Urothelium cell line (cell line): ENCODE results near the gene ERLEC1.
"Not testable (repeated sequence)": the region's sequence is repeated elsewhere in the genome, so short reads cannot be mapped to it uniquely, and the experiment has no call there.

Experiments
- DNase-seq: peaks from one replicate; pipeline ENCODE4 v3.0.0; 2011; ENCODE audit warnings: low spot score, mixed read lengths
- FAIRE-seq: peaks from 2 replicates; lab custom pipeline; 2011; peaks lifted over from hg19 to GRCh38; lab: Jason Lieb, UNC

The ERLEC1 gene, protein sequence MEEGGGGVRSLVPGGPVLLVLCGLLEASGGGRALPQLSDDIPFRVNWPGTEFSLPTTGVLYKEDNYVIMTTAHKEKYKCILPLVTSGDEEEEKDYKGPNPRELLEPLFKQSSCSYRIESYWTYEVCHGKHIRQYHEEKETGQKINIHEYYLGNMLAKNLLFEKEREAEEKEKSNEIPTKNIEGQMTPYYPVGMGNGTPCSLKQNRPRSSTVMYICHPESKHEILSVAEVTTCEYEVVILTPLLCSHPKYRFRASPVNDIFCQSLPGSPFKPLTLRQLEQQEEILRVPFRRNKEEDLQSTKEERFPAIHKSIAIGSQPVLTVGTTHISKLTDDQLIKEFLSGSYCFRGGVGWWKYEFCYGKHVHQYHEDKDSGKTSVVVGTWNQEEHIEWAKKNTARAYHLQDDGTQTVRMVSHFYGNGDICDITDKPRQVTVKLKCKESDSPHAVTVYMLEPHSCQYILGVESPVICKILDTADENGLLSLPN

DNA sequence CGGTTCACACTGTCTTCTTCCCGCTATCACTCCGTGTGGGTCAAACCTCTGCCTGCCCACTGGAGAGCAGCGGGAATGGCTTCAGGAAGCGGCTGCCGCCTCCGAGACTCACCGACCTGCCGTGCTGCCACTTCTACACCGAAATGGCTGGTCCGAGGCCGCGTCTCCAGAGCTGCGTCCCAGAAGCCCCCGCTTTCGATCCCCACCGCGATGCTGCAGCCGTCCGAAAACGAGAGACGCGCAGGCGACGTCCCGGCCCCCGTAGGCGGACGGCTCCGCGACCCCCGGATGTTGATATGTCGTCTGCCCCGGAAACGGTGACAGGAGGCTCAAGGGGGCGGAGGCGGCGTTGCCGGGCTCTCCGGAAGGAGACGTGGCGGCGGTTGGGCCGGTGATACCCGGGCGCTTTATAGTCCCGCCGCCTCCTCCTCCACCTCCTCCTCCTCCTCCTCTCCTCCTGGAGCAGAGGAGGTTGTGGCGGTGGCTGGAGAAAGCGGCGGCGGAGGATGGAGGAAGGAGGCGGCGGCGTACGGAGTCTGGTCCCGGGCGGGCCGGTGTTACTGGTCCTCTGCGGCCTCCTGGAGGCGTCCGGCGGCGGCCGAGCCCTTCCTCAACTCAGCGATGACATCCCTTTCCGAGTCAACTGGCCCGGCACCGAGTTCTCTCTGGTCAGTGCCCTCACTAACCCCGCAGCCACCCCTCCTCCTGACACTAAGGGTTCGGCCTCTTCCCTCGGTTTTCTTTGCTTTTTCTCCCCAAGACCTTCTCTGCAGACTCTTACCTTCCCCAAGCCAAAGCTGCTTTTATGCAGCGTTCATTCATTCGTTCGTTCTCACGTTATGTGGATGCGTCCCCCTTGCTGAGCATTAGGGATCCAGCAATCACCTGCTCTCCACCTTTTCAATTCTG is at the start of gene ERLEC1, which contains the start of gene ASB3:
Gene ERLEC1 (plus strand): TSS at position 340 of the 909 bp plus-strand sequence. CDS start 167 bp downstream, at position 507.
Gene ASB3 (minus strand): TSS at position 249 of the 909 bp plus-strand sequence. CDS start 21,381 bp downstream, outside the sequence.
- FAIRE-seq (peak; percentile 85), DNase-seq (peak; percentile 95)

DNA sequence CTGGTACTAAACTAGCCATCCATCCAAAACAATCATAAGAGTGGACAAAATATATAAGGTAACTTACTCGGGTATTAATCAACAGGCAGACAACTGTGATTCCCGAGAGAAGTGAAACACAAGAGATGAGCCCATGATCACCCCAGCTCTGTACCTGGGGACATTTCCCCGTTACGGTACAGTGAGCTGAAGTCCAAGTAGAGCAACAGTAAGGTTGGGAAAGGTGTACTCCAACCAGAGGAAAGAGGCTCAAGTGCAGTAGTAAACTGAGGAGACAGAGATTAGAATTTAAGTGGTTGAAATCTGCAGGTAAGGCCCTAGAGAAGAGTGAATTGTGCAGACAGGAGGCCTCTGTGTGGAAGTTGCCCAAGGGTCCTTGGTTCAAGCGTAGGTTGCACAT is 49.8 kb upstream of the ERLEC1 start:
- no peak for DNase-seq
- no peak for FAIRE-seq

DNA sequence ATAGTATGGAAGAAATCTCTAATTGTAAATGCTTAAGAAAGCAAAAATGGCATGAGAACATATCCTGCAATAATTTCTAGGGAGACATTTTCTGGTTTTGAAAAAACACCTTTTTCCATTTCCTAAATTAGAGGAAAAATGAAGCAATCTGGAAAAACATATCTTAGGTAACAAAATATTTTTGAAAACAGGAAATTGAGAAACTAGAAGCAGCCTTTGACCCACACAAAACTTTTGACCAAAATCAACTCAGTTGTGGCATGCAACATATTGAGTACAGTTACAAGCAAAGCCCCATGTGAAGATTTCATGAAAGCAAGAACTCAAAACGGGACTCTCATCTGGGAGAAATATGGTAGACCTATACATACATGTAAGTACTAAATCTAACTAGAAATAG is 47.8 kb upstream of the ERLEC1 start:
- no peak for DNase-seq
- no peak for FAIRE-seq

DNA sequence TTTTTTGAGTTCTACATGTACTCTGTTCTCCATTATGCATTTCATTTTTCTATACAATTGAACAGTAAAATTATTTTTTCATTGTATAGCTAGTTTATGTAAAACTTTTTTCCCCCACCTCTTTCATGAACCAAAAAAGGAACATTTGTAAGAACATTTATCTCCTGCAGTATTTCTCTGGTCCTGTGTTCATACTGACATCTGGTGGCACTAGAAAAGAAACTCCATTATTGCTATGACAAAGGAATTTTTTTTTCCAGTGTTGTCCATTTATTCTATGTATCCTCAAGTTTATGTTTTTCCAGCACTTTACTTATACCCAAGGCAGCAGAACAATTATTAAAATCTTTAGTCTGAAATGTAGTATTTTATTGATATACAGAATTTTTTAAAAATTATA is 46.7 kb upstream of the ERLEC1 start:
- FAIRE-seq = no peak
- DNase-seq = peak; percentile 12

DNA sequence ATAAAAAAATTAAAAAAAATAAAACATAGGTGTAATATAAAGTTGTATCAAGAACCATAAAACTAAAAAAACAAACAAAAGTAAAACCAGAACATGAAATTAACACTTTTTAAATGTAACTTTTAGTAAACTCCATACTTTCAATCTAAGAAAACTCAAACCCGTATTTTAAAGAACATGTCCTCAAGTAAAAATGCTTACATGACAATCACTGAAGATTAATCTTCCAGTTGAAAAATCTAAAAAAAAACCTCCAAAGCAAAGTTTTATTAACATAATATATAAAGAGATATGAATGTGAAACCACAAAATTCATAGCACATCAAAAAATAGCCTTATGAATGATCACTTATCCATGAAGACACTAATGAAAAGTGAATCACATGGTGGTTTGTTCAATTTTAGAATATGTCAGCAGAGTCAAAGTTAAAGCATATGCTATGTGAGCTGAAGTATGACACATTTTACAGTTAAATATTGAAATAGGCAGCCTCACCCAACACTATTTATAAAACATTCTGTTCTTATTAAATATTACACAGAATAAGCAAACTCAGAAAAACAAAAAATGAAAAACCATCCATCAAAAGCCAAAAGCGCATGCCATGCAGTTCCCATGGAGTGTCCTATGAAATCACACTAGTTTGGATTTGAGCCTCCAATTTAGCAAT is 42.3 kb upstream of the ERLEC1 start:
- DNase-seq = no peak
- FAIRE-seq = no peak

DNA sequence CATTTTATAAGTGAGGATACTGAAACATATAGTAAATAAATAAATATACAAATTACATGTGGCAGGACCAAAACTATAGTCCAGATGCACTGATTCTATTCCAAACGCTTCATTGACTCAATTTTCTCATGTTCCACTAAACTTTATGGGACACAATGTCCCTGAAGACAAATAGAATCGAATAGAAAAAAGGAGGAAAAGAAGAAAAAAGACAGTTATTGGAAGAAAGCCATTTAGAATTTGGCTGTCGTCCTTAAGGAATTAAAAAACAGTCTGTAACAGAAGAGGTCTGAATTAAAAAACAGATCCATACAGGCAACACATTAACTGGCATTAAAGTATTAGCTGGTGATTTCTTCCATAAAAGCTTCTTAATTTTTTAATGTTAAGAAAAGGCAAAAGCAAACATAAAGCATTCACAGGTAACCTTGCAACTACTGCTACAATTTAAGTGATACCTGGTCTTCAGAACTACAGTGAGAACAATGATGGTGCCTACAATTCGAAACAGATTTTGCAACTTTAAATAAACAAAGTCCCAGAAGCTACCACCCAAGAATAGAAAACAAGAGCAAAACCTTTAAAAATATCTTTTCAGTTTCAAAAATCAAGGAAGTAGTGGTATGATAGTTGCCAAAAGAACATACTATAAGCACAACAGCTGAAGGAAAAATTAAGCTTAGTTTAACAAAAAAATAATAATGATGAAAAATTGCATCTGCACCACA is 36.6 kb upstream of the ERLEC1 start:
- no peak for DNase-seq
- no peak for FAIRE-seq

DNA sequence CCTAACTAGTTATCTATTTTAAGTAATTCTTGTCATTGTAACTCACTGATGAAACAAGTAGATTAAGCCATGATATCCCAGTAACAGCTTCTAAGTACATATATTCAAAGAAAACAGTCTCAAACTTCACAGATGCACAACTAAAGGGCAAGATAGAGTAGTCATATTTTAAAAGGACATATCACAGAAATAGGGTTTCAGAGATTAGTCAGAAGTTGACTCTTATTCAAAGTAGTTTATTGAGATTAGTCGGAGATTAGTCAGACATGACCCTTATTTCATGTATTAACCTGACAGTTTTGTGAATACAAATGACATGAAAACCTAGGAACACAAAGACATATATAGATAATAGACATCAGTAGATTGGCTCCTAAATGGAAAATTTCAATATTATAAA is 35.1 kb upstream of the ERLEC1 start:
- FAIRE-seq (no peak), DNase-seq (no peak)

DNA sequence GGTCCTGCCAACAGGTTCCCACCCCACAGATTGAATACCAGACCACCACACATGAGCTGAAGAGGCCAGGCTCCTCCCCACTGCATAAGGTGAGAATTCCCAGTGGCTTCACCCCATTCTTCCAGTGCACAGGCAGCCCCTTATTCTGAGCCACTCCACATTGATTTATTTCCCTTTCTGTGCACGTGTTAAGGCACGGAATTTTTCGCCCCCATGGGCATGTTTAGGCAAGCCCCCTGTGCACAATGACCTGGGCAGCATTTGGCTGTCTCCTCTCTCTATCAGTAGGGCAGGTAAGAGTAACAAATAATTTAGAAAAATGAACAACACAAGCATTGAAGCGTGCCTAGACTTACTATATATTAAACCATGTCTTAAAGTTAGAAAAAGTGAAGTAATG is 34.5 kb upstream of the ERLEC1 start:
- FAIRE-seq = no peak

DNA sequence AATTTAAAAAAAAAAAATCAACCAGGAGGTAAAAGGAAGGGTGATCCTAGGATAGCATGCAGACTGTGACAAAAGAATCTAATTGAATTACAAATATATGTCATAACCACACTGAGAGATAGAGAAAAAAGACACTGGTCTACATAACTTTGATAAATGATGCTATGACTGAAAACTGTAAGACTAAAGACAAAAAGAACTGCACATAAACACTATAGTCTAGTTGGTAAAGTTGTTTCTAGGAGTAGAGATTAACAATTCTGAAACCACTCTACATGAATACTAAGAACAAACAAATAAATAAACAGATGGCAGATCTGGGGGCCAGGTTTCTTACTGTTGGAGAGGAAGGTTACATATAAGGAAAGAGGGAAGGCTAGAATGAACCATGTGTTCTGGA is 33.8 kb upstream of the ERLEC1 start:
- DNase-seq (no peak), FAIRE-seq (no peak)

More for the DNA sequence above, 34.5 kb upstream of the ERLEC1 start:
- DNase-seq = no peak

DNA sequence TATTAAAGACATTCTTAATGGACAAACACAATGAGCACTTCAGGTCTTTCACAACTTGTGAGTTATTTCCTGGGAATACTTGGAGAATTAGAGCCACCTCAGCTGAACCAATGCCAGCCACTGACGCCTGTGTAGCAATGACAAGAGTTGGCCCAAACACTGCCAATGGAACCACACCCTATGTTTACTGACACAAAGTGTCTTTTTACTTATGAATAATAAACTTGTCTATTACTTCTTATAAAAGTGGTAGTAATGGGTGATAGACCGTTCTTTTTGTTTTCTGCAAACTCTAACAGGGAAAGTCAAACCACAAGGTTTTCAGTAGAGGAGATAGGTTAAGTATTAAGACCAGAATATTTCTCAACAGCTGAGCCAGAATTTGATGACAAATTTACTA is 31.7 kb upstream of the ERLEC1 start:
- FAIRE-seq (no peak), DNase-seq (no peak)

DNA sequence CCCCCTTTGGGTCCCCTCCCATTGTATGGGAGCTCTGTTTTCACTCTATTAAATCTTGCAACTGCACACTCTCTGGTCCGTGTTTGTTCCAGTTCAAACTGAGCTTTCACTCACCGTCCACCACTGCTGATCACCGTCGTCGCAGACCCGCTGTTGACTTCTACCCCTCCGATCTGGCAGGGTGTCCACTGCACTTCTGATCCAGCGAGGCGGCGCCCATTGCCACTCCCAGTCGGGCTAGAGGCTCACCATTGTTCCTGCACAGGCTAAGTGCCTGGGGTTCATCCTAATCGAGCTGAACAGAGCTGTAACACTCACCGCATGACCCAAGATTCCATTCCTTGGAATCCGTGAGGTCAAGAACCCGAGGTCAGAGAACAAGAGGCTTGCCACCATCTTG is 30.2 kb upstream of the ERLEC1 start:
- FAIRE-seq = no peak

DNA sequence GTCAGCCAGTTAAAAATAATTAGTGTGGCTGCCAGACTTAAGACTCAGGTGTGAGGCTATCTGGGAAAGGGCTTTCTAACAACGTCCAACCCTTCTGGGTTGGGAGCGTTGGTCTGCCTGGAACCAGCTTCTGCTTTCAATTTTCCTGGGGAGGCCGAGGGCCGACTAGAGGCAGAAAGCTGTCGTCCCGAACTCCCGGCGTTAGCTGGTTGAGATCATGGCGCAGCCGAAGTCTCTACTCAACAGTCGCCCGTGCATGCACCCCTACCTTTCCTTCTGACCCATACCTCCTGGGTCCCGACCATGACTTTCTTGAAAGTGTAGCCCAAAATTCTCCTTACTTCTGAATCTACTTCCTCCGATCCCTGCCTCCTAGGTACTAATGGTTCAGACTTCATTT is 29.6 kb upstream of the ERLEC1 start:
- DNase-seq, FAIRE-seq: not testable (repeated sequence)

More for the DNA sequence above, 30.2 kb upstream of the ERLEC1 start:
- DNase-seq = no peak

DNA sequence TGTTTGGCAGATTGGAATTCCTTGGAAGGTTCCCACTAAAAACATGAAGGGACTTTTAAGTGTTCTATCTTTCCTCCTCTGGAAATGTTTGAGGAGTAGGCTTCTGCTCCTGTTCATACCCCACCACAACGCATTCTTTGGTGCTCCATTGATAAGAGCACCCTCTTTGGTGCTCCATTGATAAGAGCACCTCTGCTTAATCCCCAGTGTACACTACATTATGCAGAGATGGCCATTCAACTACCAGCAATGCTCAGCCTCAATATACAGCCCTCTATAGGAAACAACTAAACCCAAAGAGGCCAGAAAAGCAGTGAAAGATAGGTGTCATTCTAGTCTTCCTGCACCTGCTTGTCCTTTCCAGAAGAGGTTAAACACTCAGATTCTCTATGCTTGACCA is 21.1 kb upstream of the ERLEC1 start:
- FAIRE-seq (no peak), DNase-seq (no peak)

DNA sequence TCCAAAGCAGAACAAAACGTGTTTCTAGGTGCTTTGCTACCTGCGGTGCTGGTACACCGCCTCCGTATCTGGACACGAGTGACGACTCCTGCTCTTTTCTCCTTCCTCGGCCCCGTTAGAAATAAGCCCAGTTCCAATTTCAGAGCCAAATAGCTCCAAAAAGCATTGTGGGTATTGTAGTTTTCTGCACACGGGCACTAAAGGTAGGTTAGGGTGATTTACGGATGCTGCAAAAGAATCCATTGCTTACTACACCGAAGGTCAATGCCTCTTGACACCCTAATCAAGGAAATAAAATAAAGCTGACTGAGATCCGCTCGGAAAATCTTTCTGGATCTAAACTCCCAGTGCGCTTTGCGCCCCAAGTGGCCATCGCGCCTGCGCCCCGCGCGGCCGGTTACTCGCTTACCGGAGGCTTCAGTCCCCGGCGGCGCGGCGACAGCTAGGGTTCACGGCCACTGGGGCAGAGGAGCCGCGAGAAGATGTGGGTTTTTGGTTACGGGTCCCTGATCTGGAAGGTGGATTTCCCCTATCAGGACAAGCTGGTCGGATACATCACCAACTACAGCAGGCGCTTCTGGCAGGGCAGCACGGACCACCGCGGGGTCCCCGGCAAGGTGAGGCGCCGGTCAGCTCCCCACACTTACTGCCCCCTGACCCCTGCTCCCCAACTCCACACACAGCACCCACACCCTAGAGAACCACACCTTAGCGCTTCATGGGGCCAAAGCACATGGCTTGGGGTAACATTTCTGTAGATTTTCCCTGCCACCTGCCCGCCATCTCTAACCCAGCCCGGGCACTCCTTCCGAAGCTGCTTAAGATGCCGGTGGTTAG is 19.2 kb upstream of the ERLEC1 start, which contains the start of gene CHAC2:
Gene CHAC2 (plus strand): TSS at position 400 of the 837 bp plus-strand sequence. CDS start 83 bp downstream, at position 483.
- DNase-seq (peak; percentile 89), FAIRE-seq (no peak)

DNA sequence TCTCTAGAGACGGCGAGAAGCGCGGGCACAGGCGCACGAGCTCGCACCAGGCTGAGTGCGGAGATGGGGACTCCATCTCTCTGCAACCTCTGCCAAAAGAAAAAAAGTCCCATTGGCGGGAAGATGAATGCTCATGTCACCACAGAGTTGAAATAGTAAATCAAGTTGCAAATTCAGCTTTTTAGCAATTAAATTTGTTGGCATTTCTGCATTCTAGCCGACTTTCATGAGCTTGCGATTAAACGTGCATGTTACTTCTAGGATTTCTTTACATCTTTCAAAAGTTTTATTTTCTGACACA is 18.7 kb upstream of the ERLEC1 start:
- no peak for DNase-seq
- FAIRE-seq = no peak

DNA sequence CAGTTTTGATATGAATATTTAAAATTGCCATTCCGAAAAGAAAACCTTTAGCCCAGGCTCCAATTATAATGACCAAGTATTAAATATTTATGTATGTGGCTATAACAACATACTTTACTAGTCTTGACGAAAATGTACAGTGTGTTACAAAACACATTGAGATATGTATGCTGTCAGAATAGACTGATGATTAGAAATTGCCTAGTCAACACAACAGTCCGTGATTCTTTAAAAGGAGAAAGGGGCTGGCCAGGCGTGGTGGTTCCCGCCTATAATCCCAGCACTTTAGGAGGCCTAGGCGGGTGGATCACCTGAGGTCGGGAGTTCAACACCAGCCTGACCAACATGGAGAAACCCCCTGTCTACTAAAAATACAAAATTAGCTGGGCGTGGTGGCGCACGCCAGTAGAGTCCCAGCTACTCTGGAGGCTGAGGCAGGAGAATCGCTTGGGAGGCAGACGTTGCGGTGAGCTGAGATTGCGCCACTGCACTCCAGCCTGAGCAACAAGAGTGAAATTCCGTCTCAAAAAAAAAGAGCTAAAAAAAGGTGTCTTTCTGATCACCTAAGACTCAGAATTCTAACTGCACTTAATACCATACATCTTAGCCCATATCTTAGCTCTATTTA is 17.4 kb upstream of the ERLEC1 start:
- FAIRE-seq (no peak), DNase-seq (no peak)

DNA sequence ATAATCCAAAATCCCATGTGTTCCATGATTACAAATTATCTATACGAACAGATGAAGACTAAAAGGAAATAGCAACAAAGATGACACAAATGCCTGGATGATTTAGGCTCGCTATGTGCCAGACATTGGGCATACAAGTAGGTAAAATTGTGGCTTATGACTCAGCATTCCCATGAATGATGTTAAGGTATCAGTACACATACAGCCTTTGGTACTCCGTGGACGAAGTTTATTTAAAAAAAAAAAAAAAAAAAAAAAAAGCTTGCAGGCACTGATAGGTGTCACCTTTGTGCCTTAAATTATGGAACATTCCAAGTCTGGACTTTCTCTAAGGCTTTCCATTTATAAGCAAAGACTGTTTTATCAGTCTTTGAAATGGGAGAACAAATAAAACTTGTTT is 16.6 kb upstream of the ERLEC1 start:
- DNase-seq (peak; percentile 35), FAIRE-seq (no peak)

DNA sequence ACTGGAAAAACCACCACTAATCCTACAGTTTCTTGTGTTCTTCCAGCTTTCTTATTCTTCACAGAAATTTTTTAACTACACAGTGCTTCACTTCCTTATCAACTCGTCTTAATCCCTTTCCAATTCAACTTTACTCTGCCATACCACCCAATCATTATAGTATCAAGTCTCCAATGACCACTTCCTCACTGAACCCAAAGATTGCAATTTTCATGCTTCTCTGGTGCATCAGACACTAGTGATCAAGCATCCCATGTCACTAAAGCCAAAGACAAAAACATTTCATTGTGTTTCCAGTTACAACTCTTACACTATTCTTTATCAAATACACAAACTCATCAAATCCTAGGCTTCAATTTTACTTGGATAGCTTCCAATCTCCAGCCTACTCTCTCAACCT is 9.7 kb upstream of the ERLEC1 start:
- DNase-seq = no peak
- no peak for FAIRE-seq
